ENCODE results near the gene KCNC2.

KCNC2 gene

GRCh38 chr12:75099210-75099609 is 110.4 kb downstream of the KCNC2 start:
- Histone ChIP-seq H3K4me3 (ENCODE audit: low read depth in 1 of 2, low read length in 2 of 2) (no peak overlapping the region), H4K20me1 (ENCODE audit: insufficient read depth, low read length) (no peaks in the 10 kb centered on the region), H3K27ac (ENCODE audit: low read length) (no peak overlapping the region), H3K9me3 (ENCODE audit: insufficient read depth, low read length, severe bottlenecking) (no peaks in the 10 kb centered on the region), H3K4me2 (ENCODE audit: insufficient read depth, low read length) (no peak overlapping the region), H3K27me3 (ENCODE audit: insufficient read depth, low read length, poor library complexity) (no peaks in the 10 kb centered on the region), H3K79me2 (ENCODE audit: insufficient read depth, low read length) (no peaks in the 10 kb centered on the region), H3K36me3 (ENCODE audit: insufficient read depth, low read length) (no peaks in the 10 kb centered on the region), H3K9ac (ENCODE audit: low read depth, low read length) (no peak overlapping the region), H3K4me1 (ENCODE audit: insufficient read depth, low read length) (no peaks in the 10 kb centered on the region), H2AFZ (ENCODE audit: low read depth, low read length) (no peak overlapping the region)
- ATAC-seq (ENCODE audit: insufficient read depth, low read depth) (no peak), DNase-seq (no peak)
- TF ChIP-seq CTCF (IDR thresholded peaks at IDR 0.05; ENCODE audit: borderline replicate concordance, extremely low read depth, low read length, poor library complexity, severe bottlenecking) (no peak), EZH2 (IDR thresholded peaks at IDR 0.05; ENCODE audit: borderline replicate concordance, low read depth, low read length, severe bottlenecking) (no peak)

DNA sequence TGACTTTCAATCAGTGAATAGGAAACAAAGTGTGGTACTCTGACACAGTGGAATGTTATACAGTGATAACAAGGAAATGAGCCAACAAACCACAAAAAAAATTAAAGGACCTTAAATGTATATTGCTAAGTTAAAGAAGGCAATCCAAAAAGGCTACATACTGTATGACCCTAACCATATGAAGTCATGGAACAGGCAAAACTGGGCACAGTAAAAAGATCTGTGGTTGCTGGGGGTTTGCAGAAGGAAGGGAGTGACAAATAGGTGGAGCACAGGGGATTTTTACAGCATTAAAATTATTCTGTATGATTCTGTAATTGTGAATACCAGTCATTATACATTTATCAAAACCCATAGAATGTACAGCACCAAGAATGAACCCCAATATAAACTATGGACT is 112.6 kb downstream of the KCNC2 start:
- no peak overlapping the region for H3K4me3 ChIP-seq (ENCODE audit: low read depth in 1 of 2, low read length in 2 of 2)
- H3K4me2 ChIP-seq (ENCODE audit: insufficient read depth, low read length), result no peak overlapping the region
- DNase-seq (no peak), ATAC-seq (ENCODE audit: insufficient read depth, low read depth) (no peak)
- no peaks in the 10 kb centered on the region for H3K4me1 ChIP-seq (ENCODE audit: insufficient read depth, low read length)
- H3K79me2 ChIP-seq (ENCODE audit: insufficient read depth, low read length), result no peaks in the 10 kb centered on the region
- no peak overlapping the region for H3K27ac ChIP-seq (ENCODE audit: low read length)
- no peaks in the 10 kb centered on the region for H3K27me3 ChIP-seq (ENCODE audit: insufficient read depth, low read length, poor library complexity)
- no peak overlapping the region for H2AFZ ChIP-seq (ENCODE audit: low read depth, low read length)
- H3K9ac ChIP-seq (ENCODE audit: low read depth, low read length), result no peak overlapping the region
- no peaks in the 10 kb centered on the region for H3K9me3 ChIP-seq (ENCODE audit: insufficient read depth, low read length, severe bottlenecking)
- no peaks in the 10 kb centered on the region for H4K20me1 ChIP-seq (ENCODE audit: insufficient read depth, low read length)
- no peak for TF ChIP-seq CTCF (IDR thresholded peaks at IDR 0.05; ENCODE audit: borderline replicate concordance, extremely low read depth, low read length, poor library complexity, severe bottlenecking)
- TF ChIP-seq EZH2 (IDR thresholded peaks at IDR 0.05; ENCODE audit: borderline replicate concordance, low read depth, low read length, severe bottlenecking), result no peak
- H3K36me3 ChIP-seq (ENCODE audit: insufficient read depth, low read length), result no peaks in the 10 kb centered on the region

DNA sequence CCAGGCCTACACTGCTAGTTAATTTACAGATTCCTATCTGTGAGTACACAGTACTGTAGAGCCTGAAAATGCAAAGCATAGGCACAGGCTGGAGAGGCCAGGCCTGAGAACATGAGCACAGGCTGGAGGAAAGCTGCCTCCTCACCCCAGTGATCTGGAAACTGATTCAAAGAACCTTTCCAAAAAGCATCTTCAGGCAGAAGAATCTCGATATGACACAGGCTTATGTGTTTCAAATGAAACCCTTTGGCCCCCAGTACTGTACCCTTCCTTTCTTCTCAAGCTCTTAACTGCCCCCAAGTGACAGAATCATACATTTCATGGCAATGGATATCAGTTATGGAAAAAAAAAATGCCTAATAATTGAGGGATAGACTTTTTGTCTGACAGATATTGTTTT is 122.0 kb downstream of the KCNC2 start:
- H2AFZ ChIP-seq (ENCODE audit: low read depth, low read length), result no peak overlapping the region
- no peak overlapping the region for H3K4me2 ChIP-seq (ENCODE audit: insufficient read depth, low read length)
- no peaks in the 10 kb centered on the region for H3K36me3 ChIP-seq (ENCODE audit: insufficient read depth, low read length)
- no peaks in the 10 kb centered on the region for H3K4me1 ChIP-seq (ENCODE audit: insufficient read depth, low read length)
- TF ChIP-seq CTCF (IDR thresholded peaks at IDR 0.05; ENCODE audit: borderline replicate concordance, extremely low read depth, low read length, poor library complexity, severe bottlenecking), result no peak
- no peak for TF ChIP-seq EZH2 (IDR thresholded peaks at IDR 0.05; ENCODE audit: borderline replicate concordance, low read depth, low read length, severe bottlenecking)
- H3K27ac ChIP-seq (ENCODE audit: low read length), result no peak overlapping the region
- DNase-seq, result no peak
- H3K9me3 ChIP-seq (ENCODE audit: insufficient read depth, low read length, severe bottlenecking), result no peaks in the 10 kb centered on the region
- no peaks in the 10 kb centered on the region for H4K20me1 ChIP-seq (ENCODE audit: insufficient read depth, low read length)
- no peaks in the 10 kb centered on the region for H3K79me2 ChIP-seq (ENCODE audit: insufficient read depth, low read length)
- no peaks in the 10 kb centered on the region for H3K27me3 ChIP-seq (ENCODE audit: insufficient read depth, low read length, poor library complexity)
- no peak overlapping the region for H3K4me3 ChIP-seq (ENCODE audit: low read depth in 1 of 2, low read length in 2 of 2)
- H3K9ac ChIP-seq (ENCODE audit: low read depth, low read length), result no peak overlapping the region
- no peak; the same call in 2 of the 3 replicates for ATAC-seq (ENCODE audit: insufficient read depth, low read depth)
